ENCODE measurements around the gene ATP6V0A4. TPM values are rescaled to one million over a fixed set of nuclear protein-coding genes. Genes with fewer than 3 reads are reported as not detected.
"Not testable (repeated sequence)": the region's sequence is repeated elsewhere in the genome, so short reads cannot be mapped to it uniquely, and the experiment has no call there.

The ATP6V0A4 gene
- total RNA-seq, 1 donor from 2014 or later: 0.25 TPM

- intact Hi-C loops (cut with micrococcal nuclease): loop anchor here (1.0 to 10.0 kb wide), 16 partner anchors 14 to 818 kb away; partner anchors contain the start of genes CREB3L2, KIAA1549 and UBN2
These were observed 45.4 kb downstream of the ATP6V0A4 start for GRCh38 chr7:138752518-138753149.

GRCh38 chr7:138750901-138751464 is 47.0 kb downstream of the ATP6V0A4 start:
- intact Hi-C loops (cut with micrococcal nuclease): loop anchor here (5.0 to 10.0 kb wide), 3 partner anchors 231 to 816 kb away; partner anchors contain the start of gene KIAA1549

- intact Hi-C loops (cut with micrococcal nuclease): loop anchor here (5.0 to 10.0 kb wide), 3 partner anchors 232 to 816 kb away; partner anchors contain the start of gene KIAA1549
These were observed 47.5 kb downstream of the ATP6V0A4 start for GRCh38 chr7:138750473-138750872.

GRCh38 chr7:138749960-138750359 is 48.0 kb downstream of the ATP6V0A4 start:
- intact Hi-C loops (cut with micrococcal nuclease): loop anchor here (5.0 to 10.0 kb wide), 3 partner anchors 232 to 815 kb away; partner anchors contain the start of gene KIAA1549

- intact Hi-C loops (cut with micrococcal nuclease): no loop called here
These were observed 49.3 kb downstream of the ATP6V0A4 start for GRCh38 chr7:138748666-138749065.

- intact Hi-C loops (cut with micrococcal nuclease): no loop called here
These were observed 51.9 kb downstream of the ATP6V0A4 start for GRCh38 chr7:138746073-138746472.

GRCh38 chr7:138745189-138745588 is 52.8 kb downstream of the ATP6V0A4 start:
- intact Hi-C loops (cut with micrococcal nuclease): no loop called here

- intact Hi-C loops (cut with micrococcal nuclease): no loop called here
These were observed 56.6 kb downstream of the ATP6V0A4 start for GRCh38 chr7:138741453-138741735.

GRCh38 chr7:138739859-138740258 is 58.1 kb downstream of the ATP6V0A4 start:
- intact Hi-C loops (cut with micrococcal nuclease): loop anchor here (2.0 kb wide), 1 partner anchor 731 kb away; no protein-coding TSS in a partner anchor

GRCh38 chr7:138738551-138739335 is 59.3 kb downstream of the ATP6V0A4 start:
- intact Hi-C loops (cut with micrococcal nuclease): loop anchor here (1.0 to 2.0 kb wide), 9 partner anchors 14 to 1082 kb away; no protein-coding TSS in a partner anchor

- intact Hi-C loops (cut with micrococcal nuclease): loop anchor here (1.0 to 2.0 kb wide), 9 partner anchors 14 to 1082 kb away; no protein-coding TSS in a partner anchor
These were observed 59.9 kb downstream of the ATP6V0A4 start for GRCh38 chr7:138738114-138738513.

GRCh38 chr7:138735399-138735798 is 62.6 kb downstream of the ATP6V0A4 start:
- intact Hi-C loops (cut with micrococcal nuclease): no loop called here

- intact Hi-C loops (cut with micrococcal nuclease): not testable (repeated sequence)
These were observed 66.3 kb downstream of the ATP6V0A4 start for GRCh38 chr7:138731733-138732132.

- intact Hi-C loops (cut with micrococcal nuclease): no loop called here
These were observed 68.6 kb downstream of the ATP6V0A4 start for GRCh38 chr7:138729444-138729843.

GRCh38 chr7:138727336-138728099 is 70.5 kb downstream of the ATP6V0A4 start:
- intact Hi-C loops (cut with micrococcal nuclease): no loop called here

- intact Hi-C loops (cut with micrococcal nuclease): no loop called here
These were observed 71.7 kb downstream of the ATP6V0A4 start for GRCh38 chr7:138726288-138726687.

- intact Hi-C loops (cut with micrococcal nuclease): no loop called here
These were observed 77.7 kb downstream of the ATP6V0A4 start for GRCh38 chr7:138720286-138720685.

- intact Hi-C loops (cut with micrococcal nuclease): no loop called here
These were observed 81.1 kb downstream of the ATP6V0A4 start for GRCh38 chr7:138716889-138717288.

- intact Hi-C loops (cut with micrococcal nuclease): no loop called here
These were observed 84.8 kb downstream of the ATP6V0A4 start for GRCh38 chr7:138713191-138713590.

- intact Hi-C loops (cut with micrococcal nuclease): no loop called here
These were observed 85.3 kb downstream of the ATP6V0A4 start for GRCh38 chr7:138712652-138713051.

All from T-helper 1 cell treated with Interleukin-12 subunit alpha and Interleukin-12 subunit beta and Interleukin-4 antibody, amounts not matched to agents 30 ng/mL and 1 ng/mL, for 36 hours (primary cell).